B cell (primary cell): ENCODE data around the gene TELO2. TPM values are rescaled to one million over a fixed set of nuclear protein-coding genes. Genes with fewer than 3 reads are reported as not detected.

Experiments
- ATAC-seq: fragments of 200-7000 bp; cut with Tn5 transposase; one replicate; pipeline ENCODE4 v1.10.0; 2021; ENCODE audit warnings: low read depth, mild to moderate bottlenecking, moderate number of reproducible peaks, moderate library complexity
- CTCF ChIA-PET: fragments of 350-600 bp; sonication (Branson Sonifier 250); formaldehyde crosslinking; loops from one replicate; lab custom pipeline; 2021; ENCODE audit warnings: antibody characterized with exemption, inconsistent platforms; lab: Charles Lee
- POLR2A ChIA-PET: fragments of 350-600 bp; sonication (Branson Sonifier 250); formaldehyde crosslinking; loops from one replicate; lab custom pipeline; 2021; ENCODE audit warnings: antibody characterized with exemption; lab: Charles Lee
- DNase-seq: peaks from one replicate; pipeline ENCODE4 v3.0.0; 2013
- H2AFZ ChIP-seq: 2 replicates; pipeline ENCODE4 v1.6.1; 2012; ENCODE audit warnings: mild to moderate bottlenecking, low read depth, low read length; ENCODE audit not compliant: insufficient read depth, poor library complexity, severe bottlenecking
- H3K27ac ChIP-seq, 2 donors: 1 replicate in 1 of 2; 2 replicates in 1 of 2; pipeline ENCODE4 v1.5.1; 2012 to 2013; ENCODE audit warnings: low read length in 2 of 2, mild to moderate bottlenecking in 2 of 2, moderate library complexity in 1 of 2
- H3K27me3 ChIP-seq, 4 experiments: fragments of 200-600 bp in 1 of 4; sonication (generic) in 1 of 4; replicated peaks in 1 of 4; 1 replicate in 2 of 4; 2 replicates in 2 of 4; pipeline versions ENCODE4 v1.6.1 to v1.7.0; 2013 to 2016; ENCODE audit warnings: low read length in 3 of 4, mild to moderate bottlenecking in 2 of 4, mixed read lengths in 1 of 4, moderate library complexity in 1 of 4; ENCODE audit not compliant: insufficient read depth in 4 of 4, control insufficient read depth in 3 of 4; ENCODE audit errors: control extremely low read depth in 1 of 4
- H3K36me3 ChIP-seq, 2 experiments: replicated peaks in 1 of 2; 1 replicate in 1 of 2; 2 replicates in 1 of 2; pipeline versions ENCODE4 v1.6.1 to v1.7.1; 2013; ENCODE audit warnings: low read length in 1 of 2; ENCODE audit not compliant: insufficient read depth in 2 of 2, control insufficient read depth in 1 of 2; ENCODE audit errors: control extremely low read depth in 1 of 2, extremely low read depth in 1 of 2
- H3K4me1 ChIP-seq, 2 donors: fragments of 200-600 bp in 1 of 2; sonication (generic) in 1 of 2; 1 replicate in 1 of 2; 2 replicates in 1 of 2; pipeline versions ENCODE4 v1.5.1 to v1.6.1; 2013 to 2017; ENCODE audit warnings: low read length in 2 of 2; ENCODE audit not compliant: control insufficient read depth in 2 of 2, insufficient read depth in 2 of 2
- H3K4me2 ChIP-seq: replicated peaks from 2 replicates; pipeline ENCODE3; 2012; ENCODE audit warnings: mild to moderate bottlenecking, low read depth, low read length; ENCODE audit not compliant: poor library complexity, severe bottlenecking
- H3K4me3 ChIP-seq, 5 experiments: fragments of 200-600 bp in 1 of 5; sonication (generic) in 1 of 5; 1 replicate in 3 of 5; 2 replicates in 2 of 5; pipeline versions ENCODE4 v1.5.1 to v1.7.0; 2011 to 2016; ENCODE audit warnings: low read length in 4 of 5, mild to moderate bottlenecking in 4 of 5, low read depth in 2 of 5, control low read depth in 1 of 5, moderate library complexity in 1 of 5; ENCODE audit not compliant: insufficient read depth in 1 of 5; ENCODE audit errors: control extremely low read depth in 1 of 5, extremely low read depth in 1 of 5
- H3K79me2 ChIP-seq: fragments of 200-600 bp; sonication (generic); one replicate; pipeline ENCODE4 v1.6.0; 2016; ENCODE audit warnings: low read length; ENCODE audit not compliant: control insufficient read depth, insufficient read depth
- H3K9ac ChIP-seq: fragments of 200-600 bp; sonication (generic); 2 replicates; pipeline ENCODE4 v1.6.1; 2017; ENCODE audit warnings: mild to moderate bottlenecking, low read length, moderate library complexity
- H3K9me3 ChIP-seq, 3 donors: one replicate each; pipeline versions ENCODE4 v1.6.1 to v1.7.1; 2013; ENCODE audit warnings: low read length in 2 of 3; ENCODE audit not compliant: control insufficient read depth in 2 of 3, insufficient read depth in 1 of 3; ENCODE audit errors: control extremely low read depth in 1 of 3
- H4K20me1 ChIP-seq: 2 replicates; pipeline ENCODE4 v1.6.0; 2012; ENCODE audit warnings: mild to moderate bottlenecking, low read length; ENCODE audit not compliant: insufficient read depth, control insufficient read depth, poor library complexity, severe bottlenecking
- H3K27ac Mint-ChIP-seq: one replicate; pipeline ENCODE4 v1.8.0; 2021; ENCODE audit warnings: mixed read lengths
- H3K27me3 Mint-ChIP-seq: one replicate; pipeline ENCODE4 v1.8.0; 2021; ENCODE audit warnings: mixed read lengths
- H3K4me1 Mint-ChIP-seq: one replicate; pipeline ENCODE4 v1.8.0; 2021; ENCODE audit warnings: mixed read lengths
- H3K4me3 Mint-ChIP-seq: one replicate; pipeline ENCODE4 v1.8.0; 2021; ENCODE audit warnings: mixed read lengths
- H3K9me3 Mint-ChIP-seq: one replicate; pipeline ENCODE4 v1.8.0; 2022; ENCODE audit warnings: mixed read lengths; ENCODE audit not compliant: insufficient read depth
- EZH2 ChIP-seq: IDR thresholded peaks from 2 replicates; pipeline ENCODE4 v1.6.1; 2012; ENCODE audit warnings: borderline replicate concordance, low read depth, mild to moderate bottlenecking, moderate library complexity, low read length; ENCODE audit not compliant: insufficient read depth, poor library complexity, severe bottlenecking
- whole genome bisulfite sequencing: methylation state at CpG from one replicate; pipeline ENCODE4 v1.1.5; 2013; ENCODE audit warnings: missing lambda C conversion rate; ENCODE audit not compliant: insufficient coverage; 5-methylcytosine and 5-hydroxymethylcytosine counted together
- intact Hi-C: fragments of 100-400 bp; cut with micrococcal nuclease; formaldehyde crosslinking; loops from one replicate; pipeline ENCODE4 v1.10.0; 2022
- polyA plus RNA-seq: library from polyadenylated mRNA; depleted of rRNA; stranded (reverse); fragments of >200 nt; gene quantifications from 2 replicates; pipeline ENCODE4 v1.2.3, GENCODE V29; 2012
- total RNA-seq, 2 donors: library from RNA; stranded (reverse); fragments of 120-200 nt in 1 of 2; gene quantifications; 1 replicate in 1 of 2; 2 replicates in 1 of 2; pipeline versions ENCODE4 v1.2.3 to v1.2.4, GENCODE V29; 2013 to 2022
- TF ChIP-seq, protein P1 (sequence below): fragments of 200-600 bp; IDR thresholded peaks from one replicate; pipeline ENCODE4 v1.8.0; 2022; ENCODE audit warnings: antibody characterized with exemption, mild to moderate bottlenecking

Gene TELO2
- total and polyA plus RNA-seq, 2 donors (not counting 1 experiment from before 2014, with no cell fraction given), result 81.9 to 136 TPM

GRCh38 chr16:1485847-1486496, 7.2 kb upstream of the TELO2 start:
- ChIA-PET POLR2A (interaction anchor here (0.7 kb wide), 1 partner anchor 182 kb away, joined by 3 read pairs; no protein-coding TSS in a partner anchor), CTCF (no interaction called here)
- Histone ChIP-seq H3K4me3 (no peak overlapping the region), H2AFZ (no peak overlapping the region), H3K27me3 (no peaks in the 10 kb centered on the region), H3K4me1 (peaks cover 11 to 17% of the 10 kb centered on the region in 2 donors), H3K9ac (no peak overlapping the region), H3K27ac (no peak overlapping the region), H3K9me3 (peaks cover 0 to 11% (median 0%) of the 10 kb centered on the region in 3 donors), H3K4me2 (no peak overlapping the region), H3K79me2 (no peaks in the 10 kb centered on the region), H3K36me3 (no peaks in the 10 kb centered on the region), H4K20me1 (no peaks in the 10 kb centered on the region)
- DNase-seq (no peak), ATAC-seq (no peak)
- Mint-ChIP-seq H3K9me3 (no peaks in the 10 kb centered on the region), H3K4me3 (no peak overlapping the region), H3K4me1 (peaks cover 16% of the 10 kb centered on the region), H3K27me3 (no peaks in the 10 kb centered on the region), H3K27ac (no peak overlapping the region)
- 96% methylated on average over 39 of the region's 40 CpGs for WGBS
- intact Hi-C loops, result no loop called here
- TF ChIP-seq, protein P1, sequence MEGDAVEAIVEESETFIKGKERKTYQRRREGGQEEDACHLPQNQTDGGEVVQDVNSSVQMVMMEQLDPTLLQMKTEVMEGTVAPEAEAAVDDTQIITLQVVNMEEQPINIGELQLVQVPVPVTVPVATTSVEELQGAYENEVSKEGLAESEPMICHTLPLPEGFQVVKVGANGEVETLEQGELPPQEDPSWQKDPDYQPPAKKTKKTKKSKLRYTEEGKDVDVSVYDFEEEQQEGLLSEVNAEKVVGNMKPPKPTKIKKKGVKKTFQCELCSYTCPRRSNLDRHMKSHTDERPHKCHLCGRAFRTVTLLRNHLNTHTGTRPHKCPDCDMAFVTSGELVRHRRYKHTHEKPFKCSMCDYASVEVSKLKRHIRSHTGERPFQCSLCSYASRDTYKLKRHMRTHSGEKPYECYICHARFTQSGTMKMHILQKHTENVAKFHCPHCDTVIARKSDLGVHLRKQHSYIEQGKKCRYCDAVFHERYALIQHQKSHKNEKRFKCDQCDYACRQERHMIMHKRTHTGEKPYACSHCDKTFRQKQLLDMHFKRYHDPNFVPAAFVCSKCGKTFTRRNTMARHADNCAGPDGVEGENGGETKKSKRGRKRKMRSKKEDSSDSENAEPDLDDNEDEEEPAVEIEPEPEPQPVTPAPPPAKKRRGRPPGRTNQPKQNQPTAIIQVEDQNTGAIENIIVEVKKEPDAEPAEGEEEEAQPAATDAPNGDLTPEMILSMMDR, result no peak
- TF ChIP-seq EZH2, result no peak

DNA sequence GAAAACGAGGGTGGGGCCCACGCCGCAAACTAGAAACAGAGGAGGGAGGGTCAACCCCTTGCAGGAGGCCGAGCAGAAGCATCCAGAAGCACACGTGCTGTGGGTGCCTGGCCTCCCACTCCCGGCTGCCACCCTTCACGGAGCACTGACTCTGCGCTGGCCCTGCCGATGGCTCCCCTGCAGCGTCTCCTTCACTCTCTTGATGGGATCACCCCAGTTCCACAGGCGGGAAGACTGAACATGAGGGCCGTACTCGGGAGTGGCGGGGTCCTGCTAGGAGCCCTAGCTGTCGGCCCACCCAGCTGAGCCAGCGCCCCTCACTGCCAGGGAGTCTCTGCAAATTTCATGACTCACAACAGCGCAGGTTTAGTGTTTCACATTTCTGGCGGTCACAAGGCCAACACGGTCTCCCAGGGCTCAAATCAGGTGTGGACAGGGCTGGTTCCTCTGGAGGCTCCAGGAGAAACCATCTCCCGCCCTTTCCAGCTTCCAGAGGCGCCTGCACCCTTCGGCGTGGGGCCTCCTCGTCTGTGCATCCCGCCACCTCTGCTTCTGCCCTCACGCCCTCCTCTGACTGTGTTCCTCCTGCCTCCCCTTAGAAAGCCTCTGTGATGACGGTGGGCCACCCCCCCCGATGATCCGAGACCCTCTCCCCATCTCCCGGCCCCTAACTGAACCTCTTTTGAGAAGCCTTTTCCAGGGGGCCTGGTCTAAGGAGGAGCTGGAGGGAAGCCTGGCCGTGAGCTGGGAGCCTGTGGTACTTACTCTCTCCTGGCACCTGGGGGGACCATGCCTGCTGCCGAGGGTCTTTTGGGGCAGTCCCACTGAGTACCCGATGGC, 6.4 kb upstream of the TELO2 start:
- H3K4me1 ChIP-seq, result peaks cover 3 to 9% of the 10 kb centered on the region in 2 donors
- peaks cover 0 to 3% (median 0%) of the 10 kb centered on the region in 3 donors for H3K9me3 ChIP-seq
- H4K20me1 ChIP-seq, result no peaks in the 10 kb centered on the region
- H3K9ac ChIP-seq, result no peak overlapping the region
- ChIA-PET CTCF (no interaction called here), POLR2A (no interaction called here)
- no peak overlapping the region for H3K27ac ChIP-seq
- WGBS, result 93% methylated on average over 33 of the region's 33 CpGs
- no peak for ATAC-seq
- no peak overlapping the region for H2AFZ ChIP-seq
- H3K79me2 ChIP-seq, result peaks cover 5% of the 10 kb centered on the region
- Mint-ChIP-seq H3K9me3 (no peaks in the 10 kb centered on the region), H3K27ac (no peak overlapping the region), H3K4me3 (no peak overlapping the region), H3K27me3 (no peaks in the 10 kb centered on the region), H3K4me1 (peaks cover 9% of the 10 kb centered on the region)
- no peak overlapping the region for H3K4me2 ChIP-seq
- no peaks in the 10 kb centered on the region for H3K27me3 ChIP-seq
- intact Hi-C loops, result no loop called here
- H3K36me3 ChIP-seq, result no peaks in the 10 kb centered on the region
- H3K4me3 ChIP-seq, result no peak overlapping the region
- no peak for DNase-seq
- TF ChIP-seq, protein P1, result no peak
- no peak for TF ChIP-seq EZH2
